Activated CD4-positive, alpha-beta T cell treated with anti-CD3 and anti-CD28 coated beads, Interleukin-2, Interleukin-6, amounts not matched to agents 100 ng/mL and 50 ng/mL, durations not matched to agents 16 hours and 8 hours (primary cell): ENCODE data around the gene EFTUD2.

ENCODE experiments used
- DNase-seq: peaks from one replicate; pipeline ENCODE4 v3.0.0-alpha.2; 2020

The EFTUD2 gene

DNA sequence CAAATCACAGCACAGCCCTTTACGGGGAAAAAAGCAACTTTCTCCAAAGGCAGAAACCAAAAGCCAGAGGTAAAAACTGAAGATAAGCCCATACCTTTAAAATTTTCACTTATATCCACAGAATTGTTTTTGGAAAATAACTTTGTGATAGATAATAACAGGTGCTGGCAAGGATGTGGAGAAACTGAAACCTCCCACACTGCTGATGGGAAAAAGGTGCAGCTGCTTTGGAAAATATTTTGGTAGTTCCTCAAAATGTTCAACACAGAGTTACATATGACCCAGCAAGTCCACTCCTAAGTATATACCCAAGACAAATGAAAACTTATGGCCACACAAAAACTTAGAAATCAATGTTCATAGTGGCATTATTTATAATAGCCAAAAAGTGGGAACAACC, 12.2 kb downstream of the EFTUD2 start:
- DNase-seq = no peak

DNA sequence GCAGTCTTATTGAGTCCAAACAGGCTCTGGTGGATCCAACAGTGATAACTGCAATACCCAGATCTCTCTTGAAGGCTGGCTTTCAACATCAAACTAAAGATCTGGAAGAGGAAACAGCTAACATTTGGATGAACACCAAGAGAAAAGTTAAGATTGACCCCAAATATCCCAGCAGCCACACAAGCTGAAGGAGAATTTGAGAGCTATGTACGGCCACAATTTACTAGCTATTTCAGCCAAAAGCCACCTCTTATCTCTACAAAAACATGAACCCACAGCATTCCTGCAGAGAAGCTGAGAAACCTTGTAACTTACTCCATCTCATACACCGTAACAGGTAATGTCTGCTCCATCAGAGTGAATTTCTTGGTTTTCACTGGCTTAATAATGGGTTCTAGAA, 14.3 kb downstream of the EFTUD2 start:
- DNase-seq = no peak

DNA sequence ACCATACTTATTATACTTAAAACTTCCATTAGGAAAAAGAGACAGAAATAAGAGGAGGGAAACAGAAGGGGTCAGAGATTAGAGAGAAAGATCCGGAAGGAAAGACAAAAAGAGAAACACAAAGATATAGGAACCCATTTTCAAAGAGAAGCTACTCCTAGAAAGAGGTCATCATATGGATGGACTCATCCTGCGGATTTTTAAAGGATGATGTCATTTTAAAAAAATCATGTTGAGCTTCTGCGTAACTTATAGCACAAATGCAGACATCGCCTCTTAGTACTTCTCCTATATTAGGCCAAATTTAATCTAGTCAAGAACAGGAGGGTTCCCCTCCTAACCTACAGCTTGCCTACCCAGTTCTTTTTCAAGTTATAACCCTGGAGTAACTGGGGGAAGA, 18.1 kb downstream of the EFTUD2 start:
- DNase-seq = no peak

DNA sequence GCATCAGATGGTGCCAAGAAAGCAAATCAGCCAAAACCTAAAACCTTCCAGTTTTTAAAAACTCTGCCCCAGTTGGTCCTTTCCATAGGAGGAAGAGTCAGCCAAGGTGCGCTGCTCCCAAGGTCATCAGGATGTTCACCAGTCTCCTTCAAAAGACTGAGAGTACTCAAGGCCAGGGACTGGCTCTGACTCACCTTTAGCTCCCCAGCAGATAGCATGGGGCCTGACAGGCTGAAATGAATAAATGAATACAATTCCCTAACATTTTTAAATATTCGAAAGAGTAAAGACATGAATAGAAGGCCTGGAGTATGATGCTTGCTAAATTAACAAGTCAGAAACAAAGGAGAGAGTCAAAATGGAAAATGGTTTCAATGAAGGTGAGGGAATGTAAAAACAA, 19.2 kb downstream of the EFTUD2 start:
- no peak for DNase-seq

DNA sequence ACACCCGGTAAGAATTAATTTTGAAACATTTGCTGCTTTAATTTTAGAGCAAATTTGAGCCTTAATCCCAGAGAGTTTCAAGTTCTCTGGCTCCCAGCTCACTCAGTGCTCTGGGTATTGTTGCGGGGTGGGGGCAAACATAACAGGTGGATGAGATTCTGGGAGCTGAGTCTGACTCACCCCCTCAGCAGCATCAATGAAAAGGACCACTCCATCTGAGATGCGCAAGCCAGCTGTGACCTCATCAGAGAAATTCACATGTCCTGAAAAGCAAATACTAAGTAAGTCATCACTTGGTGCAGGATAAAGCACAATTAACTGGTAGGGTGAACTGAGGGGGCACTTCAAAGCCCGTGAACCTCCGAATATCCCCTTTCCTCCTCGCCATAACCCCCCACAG, 19.9 kb downstream of the EFTUD2 start:
- DNase-seq = no peak

DNA sequence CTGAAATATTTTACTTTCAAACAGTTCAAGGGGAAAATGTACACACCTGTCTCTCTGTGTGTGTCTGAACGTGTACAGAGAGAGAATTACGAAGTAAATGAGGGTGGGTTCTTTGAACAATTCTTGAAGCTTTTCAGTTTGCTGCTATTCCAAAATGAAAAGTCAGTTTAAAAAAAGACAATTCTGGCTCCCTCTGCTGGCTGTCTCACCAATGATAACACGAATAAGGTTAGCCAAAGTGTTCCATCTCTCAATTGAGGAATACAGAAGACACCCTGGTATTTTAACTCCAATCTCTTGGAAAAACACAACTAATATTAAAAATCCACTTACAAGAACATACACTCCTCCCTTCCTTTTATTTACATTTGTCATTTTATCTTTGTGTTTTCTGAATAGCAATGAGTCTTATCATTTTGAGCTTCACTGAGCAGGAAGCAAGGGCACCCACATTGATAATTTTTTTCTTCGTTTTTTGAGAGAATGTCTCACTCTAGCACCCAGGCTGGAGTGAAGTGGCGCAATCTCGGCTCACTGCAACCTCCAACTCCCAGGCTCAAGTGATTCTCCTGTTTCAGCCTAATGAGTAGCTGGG, 20.5 kb downstream of the EFTUD2 start:
- peak; percentile 30 for DNase-seq

DNA sequence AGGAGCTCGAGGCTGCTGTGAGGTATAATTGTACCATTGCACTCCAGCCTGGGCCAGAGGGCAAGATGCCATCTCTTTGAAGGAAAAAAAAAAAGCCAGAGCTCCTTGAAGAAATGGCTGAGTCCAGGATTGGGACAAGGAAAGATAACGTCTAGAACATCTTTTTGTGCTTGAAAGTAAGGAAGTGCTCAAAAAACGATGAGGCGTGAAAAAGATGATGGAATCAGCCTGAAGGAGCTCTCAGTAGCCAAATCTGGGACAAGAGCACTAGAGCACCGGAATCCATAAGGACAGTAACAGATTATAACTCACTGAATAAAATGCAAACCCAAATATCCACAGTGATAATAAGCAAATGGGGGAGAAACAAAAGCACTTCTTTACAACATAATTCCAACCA, 22.1 kb downstream of the EFTUD2 start:
- DNase-seq = no peak

DNA sequence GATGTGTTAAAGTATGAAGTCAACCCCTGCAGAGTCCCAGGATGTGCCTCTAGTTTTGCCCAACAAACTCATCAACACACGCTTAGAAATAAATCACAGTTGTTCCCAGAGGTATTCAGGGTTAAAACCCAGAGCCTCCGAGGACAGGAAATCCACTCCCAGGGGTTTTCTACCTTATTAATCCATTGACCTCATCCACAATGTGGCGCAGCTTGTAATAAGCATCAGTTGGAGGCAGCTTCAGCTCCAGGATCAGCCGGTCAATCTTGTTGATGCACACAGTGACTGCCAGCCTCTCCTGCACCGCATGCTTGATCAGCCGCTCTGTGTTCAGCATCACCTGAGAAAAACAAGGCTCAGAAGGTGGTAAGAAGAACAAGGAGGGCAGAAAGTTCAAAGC, 23.5 kb downstream of the EFTUD2 start:
- DNase-seq = no peak

DNA sequence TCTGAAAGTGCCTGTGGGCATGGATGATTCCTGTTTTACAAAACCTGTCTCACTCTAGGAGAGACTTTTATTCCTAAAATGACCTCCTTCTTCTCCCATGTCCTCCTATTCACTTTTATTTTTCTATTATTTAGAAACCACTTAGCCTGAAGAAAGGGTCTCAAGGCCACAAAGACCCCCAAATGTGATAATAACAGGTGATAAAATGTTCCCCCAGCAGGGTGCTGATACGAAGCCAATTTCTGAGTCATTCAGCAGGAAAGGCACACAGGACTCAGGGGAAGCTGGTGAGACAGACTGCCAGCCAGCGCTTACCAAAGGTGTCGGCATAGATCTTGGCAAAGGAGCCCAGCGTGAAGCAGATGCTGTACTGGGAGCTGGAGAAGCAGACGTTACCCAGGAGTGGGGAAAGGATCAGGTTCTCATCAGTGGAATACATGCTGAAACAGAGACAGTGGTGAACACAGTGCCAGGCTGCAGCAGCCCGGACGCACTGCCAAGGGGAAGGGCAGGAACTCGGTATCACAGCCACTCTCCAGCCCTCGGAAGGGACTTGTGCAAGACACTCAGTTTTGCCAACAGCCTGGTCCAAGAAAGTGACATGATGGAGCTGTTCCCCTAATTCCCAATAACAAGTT, 27.0 kb downstream of the EFTUD2 start:
- DNase-seq = no peak

DNA sequence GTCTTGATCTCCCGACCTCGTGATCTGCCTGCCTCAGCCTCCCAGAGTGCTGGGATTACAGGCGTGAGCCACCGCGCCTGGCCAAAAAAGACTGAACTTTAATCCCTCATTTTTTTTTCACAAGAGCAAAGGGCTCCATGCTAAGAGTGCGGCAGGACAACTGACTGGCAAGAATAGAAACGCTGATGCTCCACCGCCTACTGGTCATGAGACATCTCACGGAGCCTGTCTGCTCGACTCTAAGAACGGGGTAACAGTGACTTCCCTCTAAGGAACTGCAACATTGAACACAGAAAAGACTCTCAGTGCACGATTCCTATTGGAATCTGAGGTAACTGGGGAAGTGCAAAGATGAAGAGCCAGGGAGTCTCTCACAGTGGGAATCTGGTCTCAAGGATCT, 27.7 kb downstream of the EFTUD2 start:
- no peak for DNase-seq

DNA sequence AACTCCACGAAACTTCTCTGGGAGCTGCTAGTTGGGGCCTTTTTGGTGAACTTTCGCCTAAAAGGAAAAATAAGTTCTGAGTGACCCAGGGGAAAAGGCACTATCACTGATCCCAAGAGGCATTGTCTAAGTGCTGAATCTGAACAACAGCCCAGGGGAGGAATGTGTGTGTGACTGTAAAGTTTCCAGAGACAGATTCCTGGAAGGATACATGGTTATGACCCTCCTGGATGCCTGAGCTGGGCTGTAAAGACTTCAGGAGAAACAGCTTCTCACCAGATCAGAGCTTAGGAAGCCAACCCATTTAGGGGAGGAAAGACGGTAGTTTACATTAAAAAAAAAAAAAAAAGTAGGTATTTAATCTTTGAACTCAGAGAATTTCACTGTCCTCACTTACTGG, 31.4 kb downstream of the EFTUD2 start:
- no peak for DNase-seq

DNA sequence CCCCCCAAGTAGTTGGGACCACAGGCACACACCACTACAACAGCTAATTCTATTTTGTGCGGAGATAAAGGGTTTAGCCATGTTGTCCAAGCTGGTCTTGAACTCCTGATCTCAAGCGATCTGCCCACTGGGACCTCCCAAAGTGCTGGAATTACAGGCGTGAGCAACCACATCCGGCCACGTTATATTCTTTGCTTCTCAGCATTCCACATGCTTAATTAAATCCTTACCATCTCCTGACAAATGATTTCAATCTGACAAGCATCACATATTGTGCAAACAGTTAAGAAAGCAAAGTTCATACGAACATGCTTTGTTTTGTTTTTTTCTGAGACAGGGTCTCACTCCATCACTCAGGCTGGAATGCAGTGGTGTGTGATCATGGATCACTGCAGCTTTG, 33.3 kb downstream of the EFTUD2 start:
- no peak for DNase-seq

DNA sequence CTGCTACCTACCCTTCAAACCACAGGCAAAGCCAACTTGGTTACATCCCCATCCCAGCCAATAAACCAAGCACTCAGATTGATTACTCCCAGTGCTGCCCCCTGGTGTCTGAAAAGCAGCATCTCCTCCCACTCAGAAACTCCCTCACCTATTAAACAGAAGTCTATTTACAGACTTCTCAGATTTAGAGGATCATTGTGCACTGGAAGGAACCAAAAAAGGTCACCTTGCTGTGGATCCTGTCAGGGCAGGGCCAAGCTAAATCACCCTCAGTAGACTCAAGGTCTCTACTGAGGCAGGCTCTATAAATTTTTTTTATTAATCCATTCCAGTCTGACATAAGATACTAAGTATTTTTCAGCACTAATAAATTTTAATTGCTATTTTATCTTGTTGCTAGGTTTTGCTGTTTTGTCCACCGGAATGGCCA, 34.0 kb downstream of the EFTUD2 start:
- DNase-seq = peak; percentile 78

DNA sequence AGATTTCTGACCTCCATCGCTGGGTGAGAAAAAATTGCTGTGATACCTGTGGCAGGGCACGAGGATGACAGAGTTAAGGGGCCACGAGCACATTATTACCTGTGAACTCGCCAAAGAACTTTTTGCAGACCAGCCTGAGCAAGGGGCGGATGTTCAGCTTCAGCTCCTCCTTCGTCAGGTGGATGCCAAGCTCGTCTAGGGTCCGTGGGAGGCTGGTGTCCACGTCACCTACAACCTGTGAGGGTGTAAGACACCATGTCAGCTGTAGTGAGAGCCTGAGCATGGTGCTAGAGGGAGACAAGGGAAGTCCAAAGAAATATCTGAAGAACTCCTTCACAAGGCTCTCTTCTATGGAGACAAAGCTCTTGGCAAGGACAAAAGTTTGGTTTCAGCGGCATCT, 34.4 kb downstream of the EFTUD2 start:
- DNase-seq = no peak

DNA sequence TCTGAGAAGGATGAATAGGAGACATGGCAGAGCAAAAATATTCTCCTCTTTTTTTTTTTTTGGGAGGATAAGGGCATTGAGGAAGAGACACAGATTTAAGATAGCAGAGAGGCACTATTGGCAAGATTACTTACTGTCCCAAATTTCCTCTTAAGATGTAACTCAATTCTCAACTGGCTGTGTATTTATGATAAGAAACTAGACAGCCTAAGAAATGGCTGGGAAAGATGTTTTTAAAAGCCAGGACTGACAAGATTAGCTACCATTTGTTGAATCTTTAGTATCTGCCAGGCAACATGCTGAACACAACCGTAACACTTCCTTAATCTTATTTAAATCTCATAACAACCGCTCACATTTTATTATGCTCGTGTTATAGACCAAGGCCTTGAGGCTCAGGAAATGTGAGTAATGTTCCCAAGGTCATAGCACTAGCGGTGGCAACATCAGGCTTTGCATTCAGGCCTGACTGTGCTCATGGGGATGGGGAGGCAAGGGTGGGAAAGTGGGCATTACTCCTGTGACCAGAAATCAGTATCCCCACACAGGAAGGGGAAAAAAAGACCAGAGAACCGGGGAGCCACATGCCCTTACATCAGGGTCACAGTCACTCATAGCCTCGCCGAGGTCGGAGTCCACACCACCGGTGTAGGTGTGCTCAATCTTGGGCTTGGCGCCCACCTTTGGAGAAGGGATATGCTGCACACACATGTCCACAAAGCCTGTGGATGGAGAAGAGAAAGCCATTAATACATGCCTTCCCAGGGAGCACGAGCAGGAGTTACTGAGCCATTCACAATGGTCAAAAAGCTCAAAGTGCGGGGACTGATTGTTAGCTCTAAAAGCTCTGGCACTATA, 36.0 kb downstream of the EFTUD2 start:
- DNase-seq = no peak

DNA sequence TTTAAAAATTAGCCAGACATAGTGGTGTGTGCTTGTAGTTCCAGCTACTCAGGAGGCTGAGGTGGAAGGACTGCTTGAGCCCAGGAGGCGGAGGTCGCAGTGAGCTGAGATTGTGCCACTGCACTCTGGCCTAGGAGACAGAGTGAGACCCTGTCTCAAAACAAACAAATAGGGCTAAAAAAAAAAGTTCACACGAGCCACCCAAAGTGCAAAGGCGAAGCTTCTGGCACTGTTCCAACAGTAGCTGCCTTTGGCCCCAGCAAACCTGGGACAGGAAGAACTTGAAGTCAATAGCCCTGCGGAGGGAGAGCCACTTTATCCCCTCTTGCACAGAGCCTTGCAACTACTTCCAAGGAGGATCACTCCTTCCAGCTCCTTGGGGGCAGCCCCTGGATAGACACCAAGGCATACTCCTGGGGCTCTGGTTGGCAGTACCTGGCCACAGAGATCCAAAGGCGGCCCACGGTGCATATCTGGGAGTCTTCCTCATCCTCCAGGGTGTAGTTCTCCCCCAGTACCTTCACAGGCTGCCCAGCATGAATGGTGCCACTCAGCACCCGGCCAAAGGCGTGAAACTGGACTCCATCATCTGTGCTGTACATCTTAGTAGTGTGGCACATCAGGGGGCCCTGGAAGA, 36.8 kb downstream of the EFTUD2 start:
- DNase-seq = no peak

DNA sequence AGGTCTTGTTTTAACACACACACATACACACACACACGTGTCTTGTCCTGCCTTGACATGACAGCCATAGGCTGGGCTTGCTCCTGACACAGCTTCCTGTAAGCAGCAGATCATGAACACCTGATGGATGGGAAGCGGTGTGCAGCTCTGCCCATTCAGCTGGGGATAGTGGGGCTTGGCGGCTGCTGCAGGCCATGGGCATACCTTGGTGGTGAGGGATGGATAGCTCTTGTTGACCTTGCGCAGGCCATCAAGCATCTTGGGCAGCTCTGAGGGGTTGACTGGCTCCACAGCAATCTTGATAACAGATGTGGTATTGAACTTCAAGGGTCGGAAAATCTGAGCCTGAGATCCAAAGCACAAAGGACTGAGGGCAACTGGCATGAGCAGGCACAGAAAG, 39.5 kb downstream of the EFTUD2 start:
- DNase-seq = no peak

DNA sequence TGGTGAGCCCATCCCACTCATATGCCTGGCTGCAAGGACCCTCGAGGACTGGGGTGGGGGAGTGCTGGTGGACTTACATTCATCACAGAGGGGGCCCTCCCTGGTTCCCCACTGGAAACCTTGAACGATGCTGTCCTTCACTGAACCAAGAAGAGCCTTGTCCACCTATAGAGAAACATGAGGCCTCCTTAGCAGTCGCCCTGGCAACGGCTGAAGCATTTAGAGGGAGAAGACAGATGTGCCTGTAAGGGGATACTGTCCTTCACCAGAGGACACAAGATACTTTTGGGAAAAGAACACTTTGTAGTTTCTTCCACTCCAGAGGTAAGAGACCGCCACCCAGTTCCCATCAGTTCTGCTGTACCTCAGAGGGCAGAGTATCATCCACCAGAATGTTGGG, 45.1 kb downstream of the EFTUD2 start:
- DNase-seq = no peak

DNA sequence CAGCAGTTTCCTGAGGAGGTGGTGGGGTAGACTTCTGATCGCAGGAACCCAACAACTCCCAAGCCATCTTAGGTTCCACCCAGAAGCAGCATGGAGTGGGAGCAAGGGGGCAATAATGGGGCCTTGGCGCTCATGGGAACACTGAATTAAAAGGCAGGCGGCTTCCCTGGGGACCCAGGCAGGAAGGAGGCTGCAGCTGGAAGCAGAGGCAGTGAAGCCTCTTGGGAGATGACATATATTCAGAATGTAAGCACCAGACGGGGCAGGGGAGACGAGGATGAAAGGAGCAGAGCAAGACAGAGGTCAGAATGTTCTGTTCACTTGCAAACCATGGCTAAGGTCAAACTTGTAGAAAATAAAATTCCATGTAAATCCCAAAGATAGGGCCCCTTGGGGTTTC, 48.6 kb downstream of the EFTUD2 start:
- DNase-seq = no peak

DNA sequence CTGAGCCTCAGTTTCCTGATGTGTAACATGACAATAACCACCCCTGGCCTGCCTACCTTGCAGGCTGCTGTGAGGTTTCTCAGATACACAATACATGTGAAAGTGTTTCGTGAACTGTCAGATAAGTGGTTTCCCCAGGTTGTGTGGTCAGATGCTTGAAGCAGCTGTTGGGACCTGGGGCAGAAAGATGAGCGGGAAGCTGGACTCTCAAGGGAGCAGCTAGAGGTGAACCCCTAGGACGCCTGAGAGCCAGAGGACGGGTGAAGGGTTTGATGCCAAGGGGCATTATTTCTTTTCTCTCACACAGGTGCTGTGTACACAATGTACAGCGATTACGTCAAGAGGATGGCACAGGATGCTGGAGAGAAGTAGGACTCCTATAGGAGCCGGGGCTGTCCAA, 49.2 kb downstream of the EFTUD2 start:
- no peak for DNase-seq

DNA sequence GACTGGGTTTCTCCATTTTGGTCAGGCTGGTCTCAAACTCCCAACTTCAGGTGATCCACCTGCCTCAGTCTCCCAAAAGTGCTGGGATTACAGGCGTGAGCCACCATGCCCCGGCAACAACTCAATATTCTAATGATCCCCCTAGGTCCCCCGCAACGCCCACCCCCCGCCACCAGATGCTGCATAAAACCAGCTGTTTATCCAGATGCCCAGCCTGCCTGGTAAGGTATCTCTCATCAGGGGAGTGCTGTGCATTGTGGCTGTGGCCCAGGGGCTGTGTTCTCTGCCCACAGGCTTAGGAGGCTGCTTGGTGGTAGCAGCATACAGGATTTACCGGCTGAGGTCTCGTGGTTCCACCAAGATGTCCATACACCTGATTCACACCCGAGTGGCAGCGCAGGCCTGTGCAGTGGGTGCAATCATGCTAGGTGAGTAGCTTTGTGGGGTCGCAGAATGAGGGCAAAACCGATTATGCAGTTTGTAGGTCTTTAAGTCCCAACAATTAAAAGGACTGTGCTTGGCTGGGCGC, 50.2 kb downstream of the EFTUD2 start:
- no peak for DNase-seq

DNA sequence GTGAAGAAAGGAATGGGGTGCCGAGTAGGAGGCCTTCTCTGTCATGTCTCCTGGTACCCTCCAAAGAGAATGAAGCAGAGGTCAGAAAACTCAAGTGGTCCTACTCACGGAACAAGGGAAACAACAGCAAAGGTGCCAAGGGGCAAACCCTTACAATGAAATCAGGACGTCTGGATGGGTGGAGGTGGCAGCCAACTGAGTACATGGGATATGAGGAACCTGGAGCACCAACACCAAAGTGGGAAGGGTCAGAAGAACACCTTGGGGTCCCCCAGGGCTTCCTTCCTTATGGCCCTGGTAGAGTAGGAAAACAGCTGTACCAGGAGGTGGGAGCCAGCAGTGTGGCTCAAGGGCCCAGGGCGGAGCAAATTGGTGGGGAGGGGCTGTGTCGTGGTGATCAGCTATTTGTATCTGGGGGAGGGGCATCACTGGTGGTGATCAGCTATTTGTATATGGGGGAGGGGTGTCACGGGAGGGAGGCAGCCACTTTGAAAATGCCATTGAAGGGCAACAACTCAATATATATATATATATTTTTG, 50.9 kb downstream of the EFTUD2 start:
- DNase-seq = no peak

DNA sequence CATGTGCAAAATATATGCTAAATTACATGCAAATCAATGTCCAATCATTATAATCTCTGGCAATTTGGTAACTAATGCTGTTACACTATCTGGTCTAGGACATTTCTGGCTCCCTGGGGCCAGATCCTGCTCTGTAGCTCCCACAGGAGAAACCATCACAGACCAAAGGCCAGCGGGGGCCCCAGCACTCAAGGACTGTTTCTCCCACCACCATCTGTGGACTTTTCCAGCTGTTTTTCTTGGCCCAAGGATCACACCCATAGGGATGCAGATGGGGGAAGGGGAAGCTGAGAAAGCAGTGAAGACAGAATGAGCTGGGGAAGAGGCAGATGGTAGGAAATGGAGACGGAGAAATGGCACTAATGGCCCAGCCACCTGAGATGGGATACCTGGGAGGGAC, 51.7 kb downstream of the EFTUD2 start, which contains the start of gene HIGD1B:
TSS of gene HIGD1B (plus strand) at position 298 of the 400 bp plus-strand sequence. CDS start 270 bp downstream, outside the sequence.
- no peak for DNase-seq
